GM19324 (cell line): ENCODE data around the gene SEMA3A.
"Not testable (repeated sequence)": the region's sequence is repeated elsewhere in the genome, so short reads cannot be mapped to it uniquely, and the experiment has no call there.

Source experiments
- ATAC-seq: cut with Tn5 transposase; IDR thresholded peaks from one replicate; pipeline ENCODE4 v1.9.1; 2021; ENCODE audit warnings: mild to moderate bottlenecking, moderate library complexity; ENCODE audit not compliant: unreplicated experiment, low FRiP score

Gene SEMA3A

DNA sequence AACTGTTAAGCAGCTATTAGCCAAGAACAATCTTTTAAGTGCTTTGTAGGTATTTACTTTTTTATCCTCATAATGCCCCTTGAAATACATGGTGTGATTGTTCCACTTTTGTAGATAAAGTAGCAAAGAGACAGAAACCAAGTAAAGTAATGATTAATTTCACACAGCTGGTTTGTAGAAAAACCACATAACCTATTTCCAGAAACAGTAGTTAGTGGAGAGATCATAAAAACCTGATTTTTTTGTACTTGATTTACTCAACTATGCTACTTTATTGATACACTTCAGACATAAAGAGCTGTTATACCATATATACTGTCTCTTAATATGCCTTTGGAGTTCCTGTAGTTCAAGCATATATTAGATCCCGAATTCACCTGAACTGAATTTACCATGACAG, 118.4 kb downstream of the SEMA3A start:
- no peak for ATAC-seq

DNA sequence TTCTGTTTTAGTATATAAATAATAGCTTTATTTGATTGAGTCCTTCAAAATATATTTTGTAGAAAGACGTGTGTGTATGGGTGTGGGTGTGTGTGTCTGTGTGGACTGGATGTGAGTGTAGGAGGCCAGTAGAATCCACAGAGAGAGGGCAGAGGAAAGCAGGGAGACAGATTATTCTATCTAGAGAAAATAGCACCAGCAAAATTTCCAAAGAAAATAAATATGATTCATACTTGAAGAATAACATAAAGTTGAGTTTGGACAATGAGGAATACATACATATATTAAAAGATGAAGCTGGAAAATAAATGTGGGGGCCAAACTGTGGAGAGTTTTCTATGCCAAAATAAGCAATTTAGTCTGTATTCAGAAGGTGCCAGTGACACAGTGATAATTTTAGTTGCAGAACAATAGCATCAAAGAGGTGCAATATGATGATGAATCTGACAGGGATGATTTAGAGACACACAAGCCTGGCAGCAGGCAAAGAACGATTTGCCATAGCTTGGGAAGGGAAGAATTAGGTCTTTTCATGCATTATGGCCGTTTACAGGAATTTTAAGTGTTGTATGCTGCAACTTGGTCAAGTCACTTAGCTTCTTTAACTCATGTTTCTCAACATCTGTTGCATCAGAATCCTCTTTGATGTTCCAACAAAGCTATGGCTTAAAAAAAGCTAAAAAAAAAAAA, 121.3 kb downstream of the SEMA3A start:
- no peak for ATAC-seq

DNA sequence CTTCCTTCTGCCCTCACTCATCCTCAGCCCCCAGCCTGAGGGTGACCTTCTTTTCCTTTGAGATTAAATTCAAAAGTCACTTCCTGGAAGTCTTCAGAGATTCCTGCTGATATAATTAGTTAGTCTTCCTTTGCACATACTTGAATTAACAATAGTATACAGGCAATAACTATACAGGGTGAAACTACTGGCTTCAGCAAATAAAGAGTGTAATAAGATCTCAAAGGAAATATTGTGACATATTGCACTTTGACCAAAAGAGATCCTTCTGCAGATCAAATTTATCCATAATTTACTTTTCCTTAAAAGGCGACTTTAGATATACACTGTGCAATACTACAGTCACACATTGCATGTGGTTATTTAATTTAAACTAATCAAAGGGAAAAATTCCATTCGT, 123.8 kb downstream of the SEMA3A start:
- ATAC-seq: no peak

DNA sequence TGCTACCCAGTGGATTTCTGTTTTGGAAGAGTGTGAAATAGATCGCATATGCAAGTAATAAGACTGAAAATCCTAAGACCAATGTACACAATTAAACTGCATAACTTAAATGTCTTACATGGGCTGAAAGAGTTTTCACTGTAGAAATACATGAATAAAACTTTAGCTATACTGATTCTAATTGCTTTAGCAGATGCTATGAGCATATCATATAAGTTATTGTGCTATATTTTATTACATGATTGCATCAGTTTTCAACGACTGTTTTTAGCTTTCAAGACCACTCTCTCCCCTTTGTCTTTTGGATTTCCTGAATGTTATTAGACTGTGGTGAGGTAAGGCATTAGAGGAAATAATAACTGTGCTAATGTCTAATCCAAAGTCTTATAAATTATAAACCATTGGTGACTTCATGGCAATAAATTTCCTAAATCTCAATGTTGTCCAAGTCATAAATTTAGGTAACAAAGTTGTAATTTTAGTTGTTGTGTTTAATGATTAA, 124.5 kb downstream of the SEMA3A start:
- ATAC-seq: no peak

DNA sequence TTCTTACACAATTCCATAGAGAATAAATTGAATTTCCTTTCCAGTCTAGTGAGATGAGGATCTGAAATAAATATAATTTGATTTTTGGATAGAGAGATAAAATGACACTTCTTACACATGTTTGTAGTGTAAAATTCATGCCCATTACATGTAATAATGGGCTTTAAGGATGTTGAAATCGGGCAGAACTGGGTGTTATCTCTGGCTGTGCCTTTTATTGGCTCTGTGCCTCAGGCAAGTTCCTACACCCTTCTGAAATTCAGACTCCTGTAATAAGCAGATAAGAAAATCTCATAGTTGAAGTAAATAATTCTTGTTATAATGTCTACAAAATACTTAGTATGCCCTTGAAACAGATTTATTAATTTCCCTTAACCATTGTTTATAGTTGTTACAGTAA, 125.6 kb downstream of the SEMA3A start:
- ATAC-seq: no peak

DNA sequence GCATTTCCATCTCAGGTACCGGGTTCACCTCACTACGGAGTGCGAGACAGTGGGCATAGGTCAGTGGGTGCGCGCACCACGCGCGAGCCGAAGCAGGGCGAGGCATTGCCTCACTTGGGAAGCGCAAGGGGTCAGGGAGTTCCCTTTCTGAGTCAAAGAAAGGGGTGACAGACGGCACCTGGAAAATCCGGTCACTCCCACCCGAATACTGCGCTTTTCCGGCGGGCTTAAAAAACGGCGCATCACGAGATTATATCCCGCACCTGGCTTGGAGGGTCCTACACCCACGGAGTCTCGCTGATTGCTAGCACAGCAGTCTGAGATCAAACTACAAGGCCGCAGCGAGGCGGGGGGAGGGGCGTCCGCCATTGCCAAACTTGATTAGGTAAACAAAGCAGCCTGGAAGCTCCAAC, 132.1 kb downstream of the SEMA3A start:
- not testable (repeated sequence) for ATAC-seq

DNA sequence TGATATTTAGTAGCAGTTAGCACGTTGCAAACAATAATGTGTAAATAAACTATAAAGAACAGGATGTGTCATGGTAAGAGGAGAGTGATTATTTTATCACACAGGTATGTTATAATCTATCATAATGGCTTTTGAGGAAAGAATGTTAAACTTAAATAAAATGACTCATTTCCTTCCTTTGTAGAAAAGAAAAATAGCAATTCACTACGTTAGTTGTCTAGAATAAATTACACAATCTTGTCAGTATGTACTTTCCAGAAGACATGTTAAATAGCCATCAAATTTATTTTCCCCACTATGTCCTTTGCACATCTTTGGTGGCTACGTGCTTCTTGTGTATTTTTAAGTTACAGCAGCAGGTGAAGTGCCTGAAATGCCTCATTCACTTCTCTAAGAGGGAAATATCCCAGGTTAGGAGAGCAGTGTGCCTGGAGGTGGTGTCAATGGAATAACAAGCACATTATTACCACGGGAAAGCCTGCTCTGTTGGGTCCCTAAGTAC, 133.8 kb downstream of the SEMA3A start:
- ATAC-seq: no peak

DNA sequence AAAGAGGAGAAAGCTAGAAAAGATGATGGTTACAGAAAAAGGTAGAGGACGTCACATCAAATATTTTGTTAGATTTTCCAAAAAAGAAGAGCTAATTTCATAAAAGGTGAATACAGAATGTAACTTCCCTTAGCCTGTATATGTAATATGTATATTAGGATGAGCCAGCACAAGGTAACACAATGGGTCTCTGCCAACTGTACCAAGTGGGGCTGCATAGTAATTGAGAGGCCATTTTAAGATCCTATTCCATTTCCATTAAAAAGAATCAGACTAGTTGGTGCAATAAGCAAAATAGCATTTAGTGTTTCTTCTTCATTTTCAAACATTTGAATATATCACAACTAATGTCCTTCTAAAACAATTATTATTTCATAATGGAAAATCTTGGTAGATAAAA, 134.6 kb downstream of the SEMA3A start:
- no peak for ATAC-seq

DNA sequence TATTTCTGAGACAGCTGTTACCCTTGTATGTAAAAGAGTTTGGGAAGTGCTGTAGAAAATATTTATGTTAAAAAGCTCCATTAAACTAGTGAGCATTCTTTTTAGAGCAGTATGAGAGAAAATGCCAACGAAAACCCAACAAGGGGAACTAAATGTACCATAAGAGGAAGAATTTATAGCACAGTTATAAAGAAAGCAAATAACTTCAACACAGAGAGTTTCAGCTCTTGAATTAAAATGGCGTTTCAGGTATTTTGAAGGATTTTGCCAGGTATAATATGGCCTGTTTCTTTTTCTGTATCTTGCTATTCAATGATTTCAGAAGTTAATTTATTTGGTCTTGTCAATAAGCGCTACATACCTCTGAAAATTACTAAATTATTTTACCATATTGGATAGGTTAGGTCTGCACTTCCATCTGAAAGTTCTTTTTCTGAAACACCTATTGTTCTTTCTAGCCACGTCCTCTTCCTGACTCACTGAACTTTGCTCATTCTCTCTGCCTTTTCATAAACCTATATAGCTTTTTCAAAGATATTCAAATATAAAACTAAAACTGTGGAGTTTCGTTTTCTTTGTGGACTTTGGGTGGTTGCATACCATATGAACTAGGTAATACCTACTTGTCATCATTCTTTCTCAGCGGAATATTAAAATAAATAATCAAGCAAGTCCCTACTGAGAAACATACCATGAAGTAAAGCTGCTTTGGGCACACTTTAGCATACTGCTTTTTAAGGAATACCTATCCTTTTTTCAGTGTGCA, 136.1 kb downstream of the SEMA3A start:
- no peak for ATAC-seq

DNA sequence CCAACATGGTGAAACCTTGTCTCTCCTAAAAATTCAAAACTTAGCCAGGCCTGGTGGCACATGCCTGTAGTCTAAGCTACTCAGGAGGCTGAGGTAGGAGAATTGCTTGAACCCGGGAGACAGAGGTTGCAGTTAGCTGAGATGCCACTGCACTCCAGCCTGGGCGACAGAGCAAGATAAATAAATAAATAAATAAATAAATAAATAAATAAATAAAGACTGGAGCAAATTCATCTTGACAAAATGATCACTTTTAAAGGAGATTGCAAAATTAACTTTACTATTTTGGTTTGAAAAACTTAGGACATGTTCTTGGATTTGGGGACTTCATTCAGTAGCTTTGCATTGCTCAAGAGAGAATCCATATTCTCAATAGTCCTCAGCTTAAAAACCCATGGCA, 137.0 kb downstream of the SEMA3A start:
- no peak for ATAC-seq

DNA sequence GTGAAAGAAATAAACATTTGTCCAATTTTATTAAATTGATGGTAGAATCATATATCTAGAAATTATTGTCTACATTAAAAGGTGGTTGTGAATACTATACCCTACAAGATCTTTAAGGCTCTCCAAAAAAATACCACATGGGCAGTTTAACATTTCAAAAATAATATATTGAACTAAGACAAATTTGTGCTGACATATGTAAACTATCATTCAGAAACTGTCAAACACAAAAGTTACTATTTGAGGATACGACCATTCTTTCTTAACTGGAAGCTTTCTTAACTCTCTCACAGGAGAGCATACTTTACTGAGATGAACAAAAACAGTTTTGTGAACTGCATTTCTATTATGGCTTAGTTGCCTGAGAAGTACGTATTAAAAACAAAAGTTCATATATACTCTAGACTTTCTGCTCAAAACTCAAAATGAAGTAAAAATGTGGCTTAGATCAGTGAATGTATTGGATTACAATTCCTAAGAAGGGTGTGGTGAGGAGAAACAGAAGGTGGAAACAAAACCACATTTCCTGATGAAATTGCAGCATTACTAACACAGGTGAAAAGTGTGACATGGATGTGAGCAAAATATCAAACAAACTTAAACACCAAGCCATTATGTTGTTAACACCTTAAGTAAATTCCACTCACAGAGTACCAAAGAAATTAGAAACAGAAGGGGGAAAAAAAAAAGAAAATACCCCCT, 138.5 kb downstream of the SEMA3A start:
- no peak for ATAC-seq

DNA sequence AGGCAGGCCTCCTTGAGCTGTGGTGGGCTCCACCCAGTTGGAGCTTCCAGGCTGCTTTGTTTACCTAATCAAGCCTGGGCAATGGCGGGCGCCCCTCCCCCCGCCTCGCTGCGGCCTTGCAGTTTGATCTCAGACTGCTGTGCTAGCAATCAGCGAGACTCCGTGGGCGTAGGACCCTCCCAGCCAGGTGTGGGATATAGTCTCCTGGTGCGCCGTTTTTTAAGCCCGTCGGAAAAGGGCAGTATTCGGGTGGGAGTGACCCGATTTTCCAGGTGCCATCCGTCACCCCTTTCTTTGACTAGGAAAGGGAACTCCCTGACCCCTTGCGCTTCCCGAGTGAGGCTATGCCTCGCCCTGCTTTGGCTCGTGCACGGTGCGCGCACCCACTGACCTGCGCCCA, 139.4 kb downstream of the SEMA3A start:
- ATAC-seq: not testable (repeated sequence)

DNA sequence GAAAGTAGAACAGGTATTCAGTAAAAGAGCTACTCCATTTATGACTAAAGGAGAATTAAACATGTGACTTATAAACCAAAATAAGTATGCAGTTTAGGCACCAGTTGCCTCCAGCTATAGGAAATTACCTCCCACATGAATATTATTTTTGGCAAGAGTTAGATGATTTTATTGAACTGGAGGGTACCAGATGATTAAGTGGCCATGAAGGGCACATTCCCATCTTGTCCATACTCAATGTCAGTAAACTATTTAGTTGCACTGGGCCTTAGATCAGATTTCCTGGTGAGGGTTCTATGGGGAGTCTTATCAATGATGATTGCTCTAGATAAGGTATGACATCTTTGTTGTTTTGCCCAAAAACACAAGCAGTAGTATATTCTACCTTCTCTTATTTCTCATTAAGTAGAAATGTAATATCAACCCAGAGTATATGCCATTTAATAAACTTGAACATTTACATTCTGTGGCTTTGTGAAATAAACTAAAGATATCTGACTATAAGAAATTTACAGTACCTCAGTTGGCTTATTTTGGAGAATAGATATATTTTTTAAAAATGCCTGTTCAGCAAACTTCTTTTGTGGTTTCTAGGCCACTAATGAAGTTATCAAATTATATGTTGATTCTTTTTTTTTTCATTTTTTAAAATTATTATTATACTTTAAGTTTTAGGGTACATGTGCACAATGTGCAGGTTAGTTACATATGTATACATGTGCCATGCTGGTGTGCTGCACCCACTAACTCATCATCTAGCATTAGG, 145.3 kb downstream of the SEMA3A start:
- ATAC-seq: no peak

DNA sequence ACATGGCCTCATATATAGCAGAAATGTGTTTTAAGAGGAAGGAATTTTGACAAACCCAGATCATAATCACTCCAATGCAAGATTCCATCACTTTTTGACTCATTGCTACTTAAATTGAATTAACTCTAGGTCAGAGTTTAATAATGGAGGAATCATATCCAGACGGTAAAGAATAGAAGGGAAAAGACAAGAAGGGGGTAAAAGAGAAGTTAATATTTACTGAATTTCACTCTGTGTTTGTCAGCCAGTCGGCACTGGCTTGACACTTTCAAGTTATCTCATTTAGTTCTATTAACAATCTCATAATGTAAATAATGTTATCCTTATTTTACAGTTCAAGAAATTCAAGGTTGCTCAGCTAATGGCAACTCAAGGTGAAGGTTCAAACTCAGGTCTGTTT, 147.5 kb downstream of the SEMA3A start:
- ATAC-seq: no peak

DNA sequence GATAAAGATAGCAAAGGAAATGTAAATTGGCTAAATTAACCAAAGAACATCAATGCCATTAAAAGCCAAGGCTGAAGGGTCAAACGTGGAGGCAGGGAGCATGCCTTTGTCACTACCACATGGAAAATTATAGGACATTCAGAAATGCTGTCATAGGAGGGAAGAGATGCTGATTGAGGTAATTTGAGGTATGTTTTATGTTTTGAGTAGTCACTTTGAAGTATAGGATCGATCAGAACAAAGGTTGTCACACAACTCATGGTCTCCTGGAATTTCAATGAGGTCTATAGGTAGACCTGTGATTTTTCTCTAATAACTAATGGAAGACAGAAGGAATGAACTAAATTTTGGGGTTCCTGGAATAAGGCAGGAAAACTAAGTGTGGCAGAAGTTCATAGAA, 149.8 kb downstream of the SEMA3A start:
- ATAC-seq: no peak

DNA sequence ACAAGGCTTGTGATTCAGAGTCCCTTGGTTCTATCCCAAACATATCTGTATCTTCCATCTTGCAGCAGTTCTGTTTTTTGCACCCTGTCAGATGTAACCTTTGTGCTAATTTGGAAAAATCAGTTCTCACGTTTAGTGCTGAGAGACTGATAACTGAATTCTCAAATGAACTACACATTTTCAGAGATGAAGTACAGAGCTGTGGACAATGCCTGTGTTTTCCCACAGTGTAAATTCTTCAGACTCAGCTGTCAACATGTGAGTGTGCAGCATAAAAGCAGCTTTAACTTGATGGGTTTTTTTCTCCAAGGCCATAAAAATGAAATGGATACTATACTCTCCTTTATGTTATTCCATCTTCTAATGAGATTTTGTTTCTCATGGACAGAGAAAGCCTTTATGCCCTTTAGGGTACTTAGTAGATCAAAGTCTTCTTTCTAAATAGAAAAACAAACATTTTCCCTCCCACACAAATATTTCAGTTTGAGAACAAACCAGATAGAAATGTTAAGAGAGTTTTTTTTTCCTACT, 150.9 kb downstream of the SEMA3A start:
- no peak for ATAC-seq

DNA sequence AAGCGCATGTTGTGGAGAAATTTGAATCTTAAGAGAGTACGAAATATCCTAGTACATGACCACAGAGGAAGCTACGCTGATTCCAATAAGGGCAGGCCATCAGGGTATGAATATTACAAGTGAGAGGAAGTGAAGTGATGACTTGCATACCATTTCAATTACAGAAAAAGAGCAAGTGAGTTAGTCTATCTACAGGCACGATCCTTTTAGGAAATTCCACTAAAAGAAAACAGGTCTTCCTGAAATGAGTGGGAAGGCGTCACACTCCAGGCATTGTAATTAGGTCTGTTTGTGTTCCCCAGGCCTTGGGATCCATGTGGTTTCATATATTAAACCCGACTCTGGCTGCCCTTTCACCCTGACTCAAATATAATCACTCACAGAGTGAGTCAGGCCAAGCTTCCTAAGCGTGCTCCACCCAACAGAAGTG, 152.5 kb downstream of the SEMA3A start:
- no peak for ATAC-seq

DNA sequence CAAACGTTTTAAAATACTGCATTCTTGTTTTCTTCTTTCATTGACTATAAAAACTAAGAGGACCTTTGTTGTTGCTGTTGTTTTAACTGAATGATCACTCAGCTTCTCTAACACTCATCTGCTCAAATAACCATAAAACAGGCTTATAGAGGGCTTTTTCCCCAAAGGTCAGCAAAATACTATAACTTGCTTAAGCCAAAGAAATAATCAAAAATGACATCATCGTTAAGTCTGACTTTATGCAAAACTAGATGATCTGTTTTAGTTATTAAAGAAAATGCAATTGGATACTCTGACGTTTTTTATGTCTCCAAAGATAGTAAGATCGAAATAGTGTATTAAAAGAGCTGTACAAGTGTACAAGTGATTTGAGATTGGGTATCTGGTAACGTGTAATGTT, 152.9 kb downstream of the SEMA3A start:
- ATAC-seq: no peak

DNA sequence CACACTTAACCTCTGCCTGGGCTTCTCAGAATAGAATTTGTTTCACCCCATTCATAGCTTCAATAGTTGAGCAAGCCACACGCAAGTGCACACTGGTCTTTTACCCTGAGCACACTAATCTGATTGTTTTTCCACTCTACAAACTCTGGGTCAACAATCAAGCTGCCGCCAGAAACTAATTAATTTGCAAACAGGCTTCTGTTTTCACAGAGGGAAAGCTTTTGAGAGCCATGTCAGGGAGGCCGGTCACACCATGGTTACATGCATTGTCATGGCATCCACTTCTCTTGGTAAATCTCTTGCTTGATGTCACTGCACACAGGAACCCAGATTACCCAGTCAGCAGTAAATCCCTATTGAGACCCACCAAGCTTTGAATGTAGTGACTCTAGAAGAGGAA, 154.2 kb downstream of the SEMA3A start:
- ATAC-seq: no peak

DNA sequence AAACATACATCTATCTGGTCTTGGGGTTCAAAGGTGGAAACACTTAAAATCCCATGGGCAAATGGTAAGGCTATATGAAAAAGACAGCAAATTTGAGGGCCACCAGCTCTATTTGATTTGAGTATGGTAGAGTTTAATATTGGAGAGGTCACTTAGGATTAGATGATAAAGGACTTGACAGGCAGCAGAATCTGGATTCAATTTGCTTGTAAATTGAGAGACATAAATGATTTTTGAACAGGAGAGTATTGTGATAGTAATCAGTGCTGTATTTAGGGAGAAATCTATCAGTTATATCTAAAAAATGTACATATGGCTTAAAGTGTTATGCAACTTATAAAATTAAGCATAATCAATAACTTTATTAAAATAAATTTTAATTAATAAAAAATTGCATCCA, 155.2 kb downstream of the SEMA3A start:
- no peak for ATAC-seq
